Mesendoderm (in vitro differentiated cells): ENCODE data around the gene WNT8B. TPM values are rescaled to one million over a fixed set of nuclear protein-coding genes. Genes with fewer than 3 reads are reported as not detected.

Experiments used
- DNase-seq: peaks from one replicate; pipeline ENCODE4 v3.0.0; 2013
- H2AK5ac ChIP-seq: 2 replicates; pipeline ENCODE4 v1.6.1; 2013; ENCODE audit warnings: low read length, inconsistent platforms
- H2BK120ac ChIP-seq: 2 replicates; pipeline ENCODE4 v1.6.1; 2013; ENCODE audit warnings: low read depth, mild to moderate bottlenecking, low read length, moderate library complexity, mixed read lengths
- H2BK15ac ChIP-seq: replicated peaks from 2 replicates; pipeline ENCODE4 v1.6.1; 2013; ENCODE audit warnings: low read depth, mild to moderate bottlenecking, moderate library complexity
- H2BK5ac ChIP-seq: 2 replicates; pipeline ENCODE4 v1.6.1; 2013; ENCODE audit warnings: low read length, inconsistent platforms
- H3K18ac ChIP-seq: 2 replicates; pipeline ENCODE4 v1.6.1; 2013; ENCODE audit warnings: mild to moderate bottlenecking, low read length, mixed read lengths
- H3K23ac ChIP-seq: one replicate; pipeline ENCODE4 v1.6.1; 2013; ENCODE audit warnings: low read length
- H3K27ac ChIP-seq: 2 replicates; pipeline ENCODE4 v1.5.1; 2013; ENCODE audit warnings: low read depth, mild to moderate bottlenecking, inconsistent platforms, low read length, moderate library complexity
- H3K27me3 ChIP-seq: 2 replicates; pipeline ENCODE4 v1.6.1; 2013; ENCODE audit warnings: low read length, control low read depth, mild to moderate bottlenecking, inconsistent platforms; ENCODE audit not compliant: insufficient read depth, poor library complexity
- H3K36me3 ChIP-seq: 2 replicates; pipeline ENCODE4 v1.6.1; 2013; ENCODE audit warnings: low read length, inconsistent platforms; ENCODE audit not compliant: control insufficient read depth, insufficient read depth
- H3K4ac ChIP-seq: one replicate; pipeline ENCODE4 v1.6.1; 2013; ENCODE audit warnings: low read depth, mild to moderate bottlenecking, low read length, moderate library complexity
- H3K4me1 ChIP-seq: 2 replicates; pipeline ENCODE4 v1.6.1; 2013; ENCODE audit warnings: low read depth, low read length, inconsistent platforms; ENCODE audit not compliant: control insufficient read depth
- H3K4me2 ChIP-seq: 2 replicates; pipeline ENCODE4 v1.6.1; 2013; ENCODE audit warnings: low read length
- H3K4me3 ChIP-seq: 2 replicates; pipeline ENCODE4 v1.5.1; 2013; ENCODE audit warnings: mild to moderate bottlenecking, low read length
- H3K56ac ChIP-seq: one replicate; pipeline ENCODE4 v1.6.1; 2013; ENCODE audit warnings: low read length
- H3K79me1 ChIP-seq: 2 replicates; pipeline ENCODE4 v1.6.1; 2013; ENCODE audit warnings: low read length, inconsistent platforms
- H3K79me2 ChIP-seq: 2 replicates; pipeline ENCODE4 v1.6.1; 2013; ENCODE audit warnings: mild to moderate bottlenecking, low read length; ENCODE audit not compliant: control insufficient read depth, insufficient read depth
- H3K9ac ChIP-seq: 2 replicates; pipeline ENCODE4 v1.6.1; 2013; ENCODE audit warnings: low read length, inconsistent platforms
- H4K5ac ChIP-seq: one replicate; pipeline ENCODE4 v1.6.1; 2013; ENCODE audit warnings: low read length
- H4K8ac ChIP-seq: one replicate; pipeline ENCODE4 v1.6.1; 2013; ENCODE audit warnings: low read depth, mild to moderate bottlenecking, control low read depth, low read length, moderate library complexity
- WGBS: extraction: QIAGEN DNeasy Blood & Tissue Kit; methylation state at CpG from one replicate; pipeline ENCODE4 v1.1.7; 2013; ENCODE audit warnings: low lambda C conversion rate, missing lambda C conversion rate; ENCODE audit not compliant: insufficient coverage; ENCODE audit errors: extremely low coverage; 5-methylcytosine and 5-hydroxymethylcytosine counted together
- polyA plus RNA-seq, 2 experiments: library from polyadenylated mRNA; stranded (reverse); fragments of 200-250 nt; gene quantifications; one replicate each; pipeline ENCODE4 v1.2.3, GENCODE V29; 2013

Gene WNT8B, protein sequence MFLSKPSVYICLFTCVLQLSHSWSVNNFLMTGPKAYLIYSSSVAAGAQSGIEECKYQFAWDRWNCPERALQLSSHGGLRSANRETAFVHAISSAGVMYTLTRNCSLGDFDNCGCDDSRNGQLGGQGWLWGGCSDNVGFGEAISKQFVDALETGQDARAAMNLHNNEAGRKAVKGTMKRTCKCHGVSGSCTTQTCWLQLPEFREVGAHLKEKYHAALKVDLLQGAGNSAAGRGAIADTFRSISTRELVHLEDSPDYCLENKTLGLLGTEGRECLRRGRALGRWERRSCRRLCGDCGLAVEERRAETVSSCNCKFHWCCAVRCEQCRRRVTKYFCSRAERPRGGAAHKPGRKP
- polyA plus RNA-seq (2013, experiment 1 of 2): 0.06 TPM
- 0.07 TPM for polyA plus RNA-seq (2013, experiment 2 of 2)

DNA sequence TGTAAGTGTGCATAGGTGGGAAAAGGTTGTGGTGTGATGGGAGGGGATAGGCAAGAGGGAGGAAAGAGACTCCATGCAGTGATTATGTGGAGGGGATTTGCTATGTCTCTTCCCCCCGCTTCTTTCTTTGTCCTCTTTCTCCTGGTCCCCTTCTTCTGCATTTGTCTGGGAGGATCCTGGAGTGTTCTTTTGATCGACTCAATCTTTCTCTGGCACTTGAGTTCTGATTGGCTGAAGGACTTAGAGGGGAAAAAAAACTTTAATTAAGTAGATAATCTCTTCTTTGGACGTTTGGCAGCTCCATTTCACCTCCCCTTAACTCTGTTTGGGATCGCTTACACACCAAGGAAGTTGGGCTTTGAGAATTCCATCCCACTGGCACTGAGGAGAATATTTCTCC lies at the start of gene WNT8B:
TSS of gene WNT8B (plus strand) at position 301 of the 400 bp plus-strand sequence. CDS start 160 bp downstream, outside the sequence.
- no peaks in the 10 kb centered on the region for H3K36me3 ChIP-seq
- H3K4me3 ChIP-seq: no peak within 1 kb of the TSS
- no peak for DNase-seq
- no peak within 1 kb of the TSS for H3K9ac ChIP-seq
- H2AK5ac ChIP-seq: no peak within 1 kb of the TSS
- no CpG with 5 or more reads among the region's 4 CpGs for WGBS
- H3K4me2 ChIP-seq: no peak within 1 kb of the TSS
- H4K5ac ChIP-seq: no peak within 1 kb of the TSS
- no peaks in the 10 kb centered on the region for H3K4me1 ChIP-seq
- no peak within 1 kb of the TSS for H2BK5ac ChIP-seq
- no peak within 1 kb of the TSS for H3K18ac ChIP-seq
- no peak within 1 kb of the TSS for H3K23ac ChIP-seq
- H2BK120ac ChIP-seq: no peak within 1 kb of the TSS
- H2BK15ac ChIP-seq: no peak within 1 kb of the TSS
- H3K27me3 ChIP-seq: no peaks in the 10 kb centered on the region
- no peaks in the 10 kb centered on the region for H3K79me2 ChIP-seq
- no peak within 1 kb of the TSS for H3K27ac ChIP-seq
- H3K4ac ChIP-seq: no peak within 1 kb of the TSS
- no peak within 1 kb of the TSS for H4K8ac ChIP-seq
- no peaks in the 10 kb centered on the region for H3K79me1 ChIP-seq
- H3K56ac ChIP-seq: no peak within 1 kb of the TSS

- Histone ChIP-seq H3K23ac (no peak overlapping the region), H4K8ac (no peak overlapping the region), H3K56ac (no peak overlapping the region), H3K79me2 (no peaks in the 10 kb centered on the region), H2BK120ac (no peak overlapping the region), H3K27me3 (no peaks in the 10 kb centered on the region), H3K4ac (no peak overlapping the region), H3K79me1 (no peaks in the 10 kb centered on the region), H3K36me3 (no peaks in the 10 kb centered on the region), H2BK5ac (no peak overlapping the region), H2AK5ac (no peak overlapping the region), H2BK15ac (no peak overlapping the region), H3K18ac (no peak overlapping the region), H4K5ac (no peak overlapping the region), H3K4me3 (no peak overlapping the region), H3K9ac (no peak overlapping the region), H3K4me1 (no peaks in the 10 kb centered on the region), H3K27ac (no peak overlapping the region), H3K4me2 (no peak overlapping the region)
- no peak for DNase-seq
- no CpG with 5 or more reads among the region's 3 CpGs for WGBS
These were observed 49.6 kb upstream of the WNT8B start for GRCh38 chr10:100413173-100413572.

DNA sequence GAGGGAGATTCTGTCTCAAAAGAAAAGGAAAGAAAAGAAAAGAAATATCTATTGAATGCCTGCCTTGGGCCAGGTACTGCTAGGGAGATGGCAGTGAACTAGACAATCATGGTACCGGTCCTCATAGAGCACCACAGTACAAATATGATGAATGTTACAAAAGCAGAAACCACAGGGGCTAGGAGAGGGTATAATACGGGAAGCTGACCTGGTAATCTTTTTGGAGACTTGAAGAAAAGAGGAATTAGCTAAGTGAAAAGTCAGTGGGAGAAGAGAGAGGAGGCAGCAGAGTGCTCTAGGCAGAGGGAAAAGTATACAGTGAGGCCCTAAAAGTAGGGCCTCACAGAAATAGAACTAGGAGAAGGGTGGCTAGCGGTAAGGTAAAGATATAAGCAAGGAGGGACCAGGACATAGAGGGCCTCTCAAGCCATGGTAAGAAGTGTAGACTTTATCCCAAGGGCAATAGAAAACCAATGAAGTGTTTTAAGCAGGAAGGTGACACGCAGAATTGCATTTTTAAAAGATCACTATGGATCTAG lies 42.8 kb upstream of the WNT8B start:
- DNase-seq: no peak
- WGBS: no CpG with 5 or more reads among the region's 4 CpGs
- Histone ChIP-seq H3K4me3 (no peak overlapping the region), H3K27me3 (peaks cover 1% of the 10 kb centered on the region), H3K79me2 (no peaks in the 10 kb centered on the region), H2AK5ac (no peak overlapping the region), H3K23ac (no peak overlapping the region), H3K9ac (no peak overlapping the region), H3K4me1 (no peaks in the 10 kb centered on the region), H4K8ac (no peak overlapping the region), H3K36me3 (no peaks in the 10 kb centered on the region), H2BK120ac (no peak overlapping the region), H3K4ac (no peak overlapping the region), H4K5ac (no peak overlapping the region), H3K79me1 (no peaks in the 10 kb centered on the region), H3K18ac (no peak overlapping the region), H3K27ac (no peak overlapping the region), H2BK5ac (no peak overlapping the region), H3K4me2 (no peak overlapping the region), H3K56ac (no peak overlapping the region), H2BK15ac (no peak overlapping the region)

DNA sequence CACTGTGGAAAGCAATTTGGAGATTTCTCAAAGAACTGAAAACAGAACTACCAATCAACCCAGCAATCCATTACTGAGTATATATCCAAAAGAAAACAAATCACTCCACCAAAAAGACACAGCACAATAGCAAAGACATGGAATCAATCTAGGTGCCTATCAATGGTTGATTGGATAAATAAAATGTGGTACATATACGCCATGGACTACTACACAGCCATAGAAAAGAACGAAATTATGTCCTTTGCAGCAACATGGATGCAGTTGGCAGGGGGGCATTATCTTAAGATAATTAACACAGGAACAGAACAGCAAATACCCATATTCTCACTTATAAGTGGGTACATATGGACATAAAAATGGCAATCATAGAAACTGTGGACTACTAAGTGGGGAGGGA lies 35.4 kb upstream of the WNT8B start:
- no peak overlapping the region for H4K8ac ChIP-seq
- no peaks in the 10 kb centered on the region for H3K36me3 ChIP-seq
- H2BK5ac ChIP-seq: no peak overlapping the region
- no peak overlapping the region for H4K5ac ChIP-seq
- no peak overlapping the region for H3K27ac ChIP-seq
- no peaks in the 10 kb centered on the region for H3K4me1 ChIP-seq
- H3K27me3 ChIP-seq: no peaks in the 10 kb centered on the region
- H2BK15ac ChIP-seq: no peak overlapping the region
- H3K4me2 ChIP-seq: no peak overlapping the region
- no CpG with 5 or more reads among the region's 2 CpGs for WGBS
- H3K4me3 ChIP-seq: no peak overlapping the region
- no peak overlapping the region for H3K9ac ChIP-seq
- H3K18ac ChIP-seq: no peak overlapping the region
- no peak overlapping the region for H2BK120ac ChIP-seq
- no peak overlapping the region for H3K4ac ChIP-seq
- H3K79me1 ChIP-seq: no peaks in the 10 kb centered on the region
- H3K79me2 ChIP-seq: no peaks in the 10 kb centered on the region
- DNase-seq: no peak
- H3K56ac ChIP-seq: no peak overlapping the region
- no peak overlapping the region for H3K23ac ChIP-seq
- H2AK5ac ChIP-seq: no peak overlapping the region

GRCh38 chr10:100433253-100434240 lies 29.3 kb upstream of the WNT8B start:
- no peak overlapping the region for H2BK120ac ChIP-seq
- H2AK5ac ChIP-seq: no peak overlapping the region
- H4K8ac ChIP-seq: no peak overlapping the region
- H3K4me3 ChIP-seq: no peak overlapping the region
- H3K4ac ChIP-seq: no peak overlapping the region
- H3K4me2 ChIP-seq: no peak overlapping the region
- H3K9ac ChIP-seq: no peak overlapping the region
- peak; percentile 95 for DNase-seq
- WGBS: no CpG with 5 or more reads among the region's 13 CpGs
- H3K23ac ChIP-seq: no peak overlapping the region
- peak overlapping the region; percentile 39 for H2BK15ac ChIP-seq
- no peaks in the 10 kb centered on the region for H3K79me1 ChIP-seq
- no peak overlapping the region for H3K18ac ChIP-seq
- no peaks in the 10 kb centered on the region for H3K36me3 ChIP-seq
- no peak overlapping the region for H4K5ac ChIP-seq
- no peaks in the 10 kb centered on the region for H3K27me3 ChIP-seq
- no peaks in the 10 kb centered on the region for H3K79me2 ChIP-seq
- no peak overlapping the region for H3K56ac ChIP-seq
- H3K4me1 ChIP-seq: no peaks in the 10 kb centered on the region
- no peak overlapping the region for H2BK5ac ChIP-seq
- H3K27ac ChIP-seq: no peak overlapping the region
